ENCODE data around the gene SEPTIN11.

SEPTIN11 gene

GRCh38 chr4:76984788-76985211 is 35.2 kb downstream of the SEPTIN11 start:
- no peak for TF ChIP-seq CTCF (IDR thresholded peaks at IDR 0.05; ENCODE audit: low read depth, low read length, missing control alignments)
- no peak for DNase-seq (ENCODE audit: low read depth)
- no peak overlapping the region for H3K4me3 ChIP-seq (ENCODE audit: low read depth, low read length)

GRCh38 chr4:76987153-76987591 is 37.6 kb downstream of the SEPTIN11 start:
- no peak for TF ChIP-seq CTCF (IDR thresholded peaks at IDR 0.05; ENCODE audit: low read depth, low read length, missing control alignments)
- DNase-seq (ENCODE audit: low read depth): no peak
- H3K4me3 ChIP-seq (ENCODE audit: low read depth, low read length): no peak overlapping the region

GRCh38 chr4:76987685-76988084 is 38.1 kb downstream of the SEPTIN11 start:
- TF ChIP-seq CTCF (IDR thresholded peaks at IDR 0.05; ENCODE audit: low read depth, low read length, missing control alignments): no peak
- no peak overlapping the region for H3K4me3 ChIP-seq (ENCODE audit: low read depth, low read length)

GRCh38 chr4:76989391-76990061 is 40.0 kb downstream of the SEPTIN11 start:
- DNase-seq (ENCODE audit: low read depth): no peak
- no peak for TF ChIP-seq CTCF (IDR thresholded peaks at IDR 0.05; ENCODE audit: low read depth, low read length, missing control alignments)
- H3K4me3 ChIP-seq (ENCODE audit: low read depth, low read length): no peak overlapping the region

More at GRCh38 chr4:76987685-76988084, 38.1 kb downstream of the SEPTIN11 start:
- DNase-seq (ENCODE audit: low read depth): no peak

GRCh38 chr4:76990288-76991080 is 40.9 kb downstream of the SEPTIN11 start:
- H3K4me3 ChIP-seq (ENCODE audit: low read depth, low read length): no peak overlapping the region
- DNase-seq (ENCODE audit: low read depth): no peak
- no peak for TF ChIP-seq CTCF (IDR thresholded peaks at IDR 0.05; ENCODE audit: low read depth, low read length, missing control alignments)

- H3K4me3 ChIP-seq (ENCODE audit: low read depth, low read length): no peak overlapping the region
These were observed 41.7 kb downstream of the SEPTIN11 start for GRCh38 chr4:76991161-76991660.

More at GRCh38 chr4:76991161-76991660, 41.7 kb downstream of the SEPTIN11 start:
- TF ChIP-seq CTCF (IDR thresholded peaks at IDR 0.05; ENCODE audit: low read depth, low read length, missing control alignments): no peak
- DNase-seq (ENCODE audit: low read depth): no peak

Data from GM12864 (cell line).